Fibroblast of skin of scalp (primary cell): ENCODE data around the gene USP17L26. TPM values are rescaled to one million over a fixed set of nuclear protein-coding genes. Genes with fewer than 3 reads are reported as not detected.
"Not testable (repeated sequence)": the region's sequence is repeated elsewhere in the genome, so short reads cannot be mapped to it uniquely, and the experiment has no call there.

Experiments used
- DNase-seq: peaks from one replicate; pipeline ENCODE4 v3.0.0-alpha.2; 2013
- polyA plus RNA-seq, 2 experiments: library from polyadenylated mRNA; unstranded; fragments of 120-200 nt; gene quantifications; one replicate each; pipeline ENCODE4 v1.2.1, GENCODE V29; 2013; ENCODE audit not compliant: insufficient read length in 2 of 2

Gene USP17L26, protein sequence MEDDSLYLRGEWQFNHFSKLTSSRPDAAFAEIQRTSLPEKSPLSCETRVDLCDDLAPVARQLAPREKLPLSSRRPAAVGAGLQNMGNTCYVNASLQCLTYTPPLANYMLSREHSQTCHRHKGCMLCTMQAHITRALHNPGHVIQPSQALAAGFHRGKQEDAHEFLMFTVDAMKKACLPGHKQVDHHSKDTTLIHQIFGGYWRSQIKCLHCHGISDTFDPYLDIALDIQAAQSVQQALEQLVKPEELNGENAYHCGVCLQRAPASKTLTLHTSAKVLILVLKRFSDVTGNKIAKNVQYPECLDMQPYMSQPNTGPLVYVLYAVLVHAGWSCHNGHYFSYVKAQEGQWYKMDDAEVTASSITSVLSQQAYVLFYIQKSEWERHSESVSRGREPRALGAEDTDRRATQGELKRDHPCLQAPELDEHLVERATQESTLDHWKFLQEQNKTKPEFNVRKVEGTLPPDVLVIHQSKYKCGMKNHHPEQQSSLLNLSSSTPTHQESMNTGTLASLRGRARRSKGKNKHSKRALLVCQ
- polyA plus RNA-seq (2013, experiment 1 of 2; ENCODE audit: insufficient read length) = not detected
- polyA plus RNA-seq (2013, experiment 2 of 2; ENCODE audit: insufficient read length) = not detected

DNA sequence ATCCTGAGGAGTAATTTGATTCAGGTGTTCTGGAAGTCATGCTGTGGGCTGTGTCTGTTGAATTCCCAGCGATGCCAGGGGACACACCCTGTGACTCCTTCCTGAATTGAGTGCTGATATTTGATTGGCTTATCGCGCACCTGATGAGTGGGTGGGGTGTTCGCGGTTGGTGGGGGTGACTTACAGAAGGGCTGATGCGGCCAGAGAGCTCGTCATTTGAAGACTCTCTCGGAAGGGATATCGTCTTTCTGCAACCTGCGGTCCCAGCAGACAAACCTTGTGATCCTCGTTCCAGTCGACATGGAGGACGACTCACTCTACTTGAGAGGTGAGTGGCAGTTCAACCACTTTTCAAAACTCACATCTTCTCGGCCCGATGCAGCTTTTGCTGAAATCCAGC is at the start of gene USP17L26:
USP17L26 (plus strand) TSS at position 301 of the 400 bp plus-strand sequence; CDS start at position 301, 0 bp downstream.
- not testable (repeated sequence) for DNase-seq

DNA sequence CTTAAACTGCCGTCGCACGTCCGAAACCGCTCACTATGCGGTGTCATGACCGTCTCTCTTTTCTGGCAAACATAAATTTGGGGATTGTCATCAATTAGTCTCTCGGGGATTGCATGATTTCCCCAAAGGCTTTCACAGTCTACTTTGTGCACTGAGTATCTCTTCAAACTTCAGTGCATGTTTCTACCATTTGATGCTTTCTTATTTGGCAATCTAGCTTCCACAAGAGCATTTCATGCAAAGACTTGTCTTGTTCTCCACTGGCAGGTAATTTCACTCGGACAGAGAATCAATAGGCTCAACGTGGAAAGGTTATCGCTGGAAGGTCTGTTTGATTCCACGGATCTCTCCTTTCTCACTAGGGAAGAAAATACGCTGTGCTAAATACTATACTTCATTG is 10.3 kb upstream of the USP17L26 start:
- not testable (repeated sequence) for DNase-seq

DNA sequence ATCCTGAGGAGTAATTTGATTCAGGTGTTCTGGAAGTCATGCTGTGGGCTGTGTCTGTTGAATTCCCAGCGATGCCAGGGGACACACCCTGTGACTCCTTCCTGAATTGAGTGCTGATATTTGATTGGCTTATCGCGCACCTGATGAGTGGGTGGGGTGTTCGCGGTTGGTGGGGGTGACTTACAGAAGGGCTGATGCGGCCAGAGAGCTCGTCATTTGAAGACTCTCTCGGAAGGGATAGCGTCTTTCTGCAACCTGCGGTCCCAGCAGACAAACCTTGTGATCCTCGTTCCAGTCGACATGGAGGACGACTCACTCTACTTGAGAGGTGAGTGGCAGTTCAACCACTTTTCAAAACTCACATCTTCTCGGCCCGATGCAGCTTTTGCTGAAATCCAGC is 9.6 kb upstream of the USP17L26 start, which contains the start of gene USP17L24:
USP17L24 (plus strand) TSS at position 301 of the 400 bp plus-strand sequence; CDS start at position 301, 0 bp downstream.
- DNase-seq = not testable (repeated sequence)

DNA sequence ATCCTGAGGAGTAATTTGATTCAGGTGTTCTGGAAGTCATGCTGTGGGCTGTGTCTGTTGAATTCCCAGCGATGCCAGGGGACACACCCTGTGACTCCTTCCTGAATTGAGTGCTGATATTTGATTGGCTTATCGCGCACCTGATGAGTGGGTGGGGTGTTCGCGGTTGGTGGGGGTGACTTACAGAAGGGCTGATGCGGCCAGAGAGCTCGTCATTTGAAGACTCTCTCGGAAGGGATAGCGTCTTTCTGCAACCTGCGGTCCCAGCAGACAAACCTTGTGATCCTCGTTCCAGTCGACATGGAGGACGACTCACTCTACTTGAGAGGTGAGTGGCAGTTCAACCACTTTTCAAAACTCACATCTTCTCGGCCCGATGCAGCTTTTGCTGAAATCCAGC is 4.8 kb upstream of the USP17L26 start, which contains the start of gene USP17L25:
USP17L25 (plus strand) TSS at position 301 of the 400 bp plus-strand sequence; CDS start at position 301, 0 bp downstream.
- not testable (repeated sequence) for DNase-seq

DNA sequence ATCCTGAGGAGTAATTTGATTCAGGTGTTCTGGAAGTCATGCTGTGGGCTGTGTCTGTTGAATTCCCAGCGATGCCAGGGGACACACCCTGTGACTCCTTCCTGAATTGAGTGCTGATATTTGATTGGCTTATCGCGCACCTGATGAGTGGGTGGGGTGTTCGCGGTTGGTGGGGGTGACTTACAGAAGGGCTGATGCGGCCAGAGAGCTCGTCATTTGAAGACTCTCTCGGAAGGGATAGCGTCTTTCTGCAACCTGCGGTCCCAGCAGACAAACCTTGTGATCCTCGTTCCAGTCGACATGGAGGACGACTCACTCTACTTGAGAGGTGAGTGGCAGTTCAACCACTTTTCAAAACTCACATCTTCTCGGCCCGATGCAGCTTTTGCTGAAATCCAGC is 4.6 kb downstream of the USP17L26 start, which contains the start of gene USP17L5:
USP17L5 (plus strand) TSS at position 301 of the 400 bp plus-strand sequence; CDS start at position 301, 0 bp downstream.
- not testable (repeated sequence) for DNase-seq

DNA sequence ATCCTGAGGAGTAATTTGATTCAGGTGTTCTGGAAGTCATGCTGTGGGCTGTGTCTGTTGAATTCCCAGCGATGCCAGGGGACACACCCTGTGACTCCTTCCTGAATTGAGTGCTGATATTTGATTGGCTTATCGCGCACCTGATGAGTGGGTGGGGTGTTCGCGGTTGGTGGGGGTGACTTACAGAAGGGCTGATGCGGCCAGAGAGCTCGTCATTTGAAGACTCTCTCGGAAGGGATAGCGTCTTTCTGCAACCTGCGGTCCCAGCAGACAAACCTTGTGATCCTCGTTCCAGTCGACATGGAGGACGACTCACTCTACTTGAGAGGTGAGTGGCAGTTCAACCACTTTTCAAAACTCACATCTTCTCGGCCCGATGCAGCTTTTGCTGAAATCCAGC is 9.4 kb downstream of the USP17L26 start, which contains the start of gene USP17L27:
USP17L27 (plus strand) TSS at position 301 of the 400 bp plus-strand sequence; CDS start at position 301, 0 bp downstream.
- not testable (repeated sequence) for DNase-seq

DNA sequence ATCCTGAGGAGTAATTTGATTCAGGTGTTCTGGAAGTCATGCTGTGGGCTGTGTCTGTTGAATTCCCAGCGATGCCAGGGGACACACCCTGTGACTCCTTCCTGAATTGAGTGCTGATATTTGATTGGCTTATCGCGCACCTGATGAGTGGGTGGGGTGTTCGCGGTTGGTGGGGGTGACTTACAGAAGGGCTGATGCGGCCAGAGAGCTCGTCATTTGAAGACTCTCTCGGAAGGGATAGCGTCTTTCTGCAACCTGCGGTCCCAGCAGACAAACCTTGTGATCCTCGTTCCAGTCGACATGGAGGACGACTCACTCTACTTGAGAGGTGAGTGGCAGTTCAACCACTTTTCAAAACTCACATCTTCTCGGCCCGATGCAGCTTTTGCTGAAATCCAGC is 14.1 kb downstream of the USP17L26 start, which contains the start of gene USP17L28:
USP17L28 (plus strand) TSS at position 301 of the 400 bp plus-strand sequence; CDS start at position 301, 0 bp downstream.
- not testable (repeated sequence) for DNase-seq

DNA sequence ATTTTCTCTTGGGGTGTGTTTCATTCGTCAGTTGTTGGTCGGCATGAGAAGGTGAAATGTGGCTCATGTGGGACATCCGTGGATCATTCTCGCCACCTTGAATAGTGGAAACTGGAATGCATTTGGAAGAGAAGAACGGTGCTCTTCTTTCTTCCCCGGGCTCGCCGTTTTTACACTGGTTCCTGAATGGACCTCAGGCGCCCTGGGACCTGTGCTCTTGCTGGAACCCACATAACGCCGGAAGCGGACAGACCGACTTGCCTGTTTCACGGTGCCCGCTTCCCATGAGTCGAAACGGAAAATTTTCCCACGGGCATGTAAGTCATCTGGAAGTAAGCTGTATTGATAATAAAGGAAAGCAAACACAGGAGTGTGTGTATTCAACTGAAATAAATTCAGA is 16.4 kb downstream of the USP17L26 start:
- not testable (repeated sequence) for DNase-seq

DNA sequence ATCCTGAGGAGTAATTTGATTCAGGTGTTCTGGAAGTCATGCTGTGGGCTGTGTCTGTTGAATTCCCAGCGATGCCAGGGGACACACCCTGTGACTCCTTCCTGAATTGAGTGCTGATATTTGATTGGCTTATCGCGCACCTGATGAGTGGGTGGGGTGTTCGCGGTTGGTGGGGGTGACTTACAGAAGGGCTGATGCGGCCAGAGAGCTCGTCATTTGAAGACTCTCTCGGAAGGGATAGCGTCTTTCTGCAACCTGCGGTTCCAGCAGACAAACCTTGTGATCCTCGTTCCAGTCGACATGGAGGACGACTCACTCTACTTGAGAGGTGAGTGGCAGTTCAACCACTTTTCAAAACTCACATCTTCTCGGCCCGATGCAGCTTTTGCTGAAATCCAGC is 18.9 kb downstream of the USP17L26 start, which contains the start of gene USP17L29:
USP17L29 (plus strand) TSS at position 301 of the 400 bp plus-strand sequence; CDS start at position 301, 0 bp downstream.
- not testable (repeated sequence) for DNase-seq

DNA sequence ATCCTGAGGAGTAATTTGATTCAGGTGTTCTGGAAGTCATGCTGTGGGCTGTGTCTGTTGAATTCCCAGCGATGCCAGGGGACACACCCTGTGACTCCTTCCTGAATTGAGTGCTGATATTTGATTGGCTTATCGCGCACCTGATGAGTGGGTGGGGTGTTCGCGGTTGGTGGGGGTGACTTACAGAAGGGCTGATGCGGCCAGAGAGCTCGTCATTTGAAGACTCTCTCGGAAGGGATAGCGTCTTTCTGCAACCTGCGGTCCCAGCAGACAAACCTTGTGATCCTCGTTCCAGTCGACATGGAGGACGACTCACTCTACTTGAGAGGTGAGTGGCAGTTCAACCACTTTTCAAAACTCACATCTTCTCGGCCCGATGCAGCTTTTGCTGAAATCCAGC is 28.4 kb downstream of the USP17L26 start, which contains the start of gene USP17L30:
USP17L30 (plus strand) TSS at position 301 of the 400 bp plus-strand sequence; CDS start at position 301, 0 bp downstream.
- not testable (repeated sequence) for DNase-seq

DNA sequence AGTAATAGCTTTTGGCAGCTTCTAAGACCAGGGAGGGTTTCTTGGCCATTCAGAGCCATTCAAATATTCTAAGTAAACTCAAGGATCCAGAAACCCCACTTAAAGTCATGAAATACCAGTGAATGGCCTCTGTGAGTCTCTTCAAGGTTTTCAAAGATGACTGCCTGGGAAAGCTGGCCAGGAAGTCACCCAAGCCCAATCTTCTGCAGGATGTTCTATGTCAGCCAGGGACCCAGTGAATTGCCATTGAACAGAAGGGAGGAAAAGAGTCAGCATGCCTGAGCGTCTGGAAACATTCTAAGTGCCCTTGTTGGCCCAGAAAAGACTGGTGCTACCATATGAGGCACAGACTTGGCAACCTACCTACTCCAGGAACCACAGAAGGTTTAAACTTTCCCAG is 45.4 kb downstream of the USP17L26 start:
- DNase-seq = not testable (repeated sequence)

DNA sequence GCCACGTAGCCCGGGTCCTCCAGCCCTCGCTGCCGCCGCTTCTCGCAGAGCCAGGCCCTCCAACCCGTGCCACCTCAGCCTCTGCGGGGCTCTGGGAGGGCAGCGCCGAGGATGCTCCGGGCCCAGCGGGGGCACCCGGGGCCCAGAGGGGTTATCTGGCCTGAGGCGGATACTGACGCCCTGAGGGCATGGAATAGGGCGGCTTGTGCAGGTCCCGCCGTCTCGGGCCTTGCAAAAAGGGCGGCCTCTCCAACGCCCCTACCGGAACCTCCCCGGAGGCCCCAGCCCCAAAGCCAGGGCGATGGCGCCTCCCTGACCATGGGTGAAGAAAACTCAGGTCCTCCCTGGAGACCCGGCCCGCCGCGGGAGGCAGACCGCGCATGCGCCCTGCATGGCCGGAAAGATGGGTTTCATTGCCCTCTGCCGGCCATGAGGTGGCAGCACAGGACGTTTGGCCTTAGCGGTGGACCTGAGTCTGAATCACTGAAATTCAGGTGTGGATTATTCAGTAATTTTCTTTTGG is 46.6 kb downstream of the USP17L26 start:
- DNase-seq = peak; percentile 0

DNA sequence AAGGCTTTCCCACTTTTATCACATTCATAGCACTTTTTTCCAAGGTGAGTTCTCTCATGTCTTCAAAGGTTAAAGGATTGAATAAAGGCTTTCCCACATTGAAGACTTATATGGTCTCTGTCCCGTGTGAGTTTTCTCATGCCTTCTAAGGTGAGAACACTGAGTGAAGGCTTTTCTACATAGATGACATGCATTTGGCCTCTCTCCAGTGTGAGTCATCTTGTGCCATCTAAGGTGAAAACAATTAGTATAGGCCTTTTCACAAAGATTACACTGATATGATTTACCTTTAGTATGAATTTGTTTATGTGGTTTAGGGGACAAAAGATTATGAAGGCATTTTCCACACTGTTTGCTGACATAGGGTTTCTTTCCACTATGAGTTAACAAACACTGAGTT is 49.7 kb downstream of the USP17L26 start:
- DNase-seq = no peak
